ENCODE measurements around the gene TRAF2. TPM values are rescaled to one million over a fixed set of nuclear protein-coding genes. Genes with fewer than 3 reads are reported as not detected.

The TRAF2 gene
- polyA plus RNA-seq, 3 donors from 2014 or later = 7.6 to 32.7 (median 11.0) TPM

- Mint-ChIP-seq H3K36me3 (peaks cover 0 to 3% (median 0%) of the 10 kb centered on the region in 3 donors), H3K9me3 (no peaks in the 10 kb centered on the region), H3K4me1 (peaks cover 7 to 12% of the 10 kb centered on the region in 2 donors), H3K27ac (peak overlapping the region in 1 of 6 donors; percentile 60), H3K27me3 (ENCODE audit: low read depth in 3 of 3) (peaks cover 18 to 31% (median 23%) of the 10 kb centered on the region in 3 donors), H3K4me3 (no peak overlapping the region)
- DNase-seq = no peak
These were observed 35.2 kb upstream of the TRAF2 start for GRCh38 chr9:136850866-136851775.

- no peak for DNase-seq
- H3K27me3 Mint-ChIP-seq (ENCODE audit: low read depth in 3 of 3) = peaks cover 13 to 24% (median 21%) of the 10 kb centered on the region in 3 donors
- H3K9me3 Mint-ChIP-seq = no peaks in the 10 kb centered on the region
- H3K4me3 Mint-ChIP-seq = no peak within 1 kb of the TSS
- H3K27ac Mint-ChIP-seq = peak within 1 kb of the TSS in 1 of 6 donors; percentile 60
- peaks cover 7 to 12% of the 10 kb centered on the region in 2 donors for H3K4me1 Mint-ChIP-seq
- peaks cover 0 to 3% (median 0%) of the 10 kb centered on the region in 3 donors for H3K36me3 Mint-ChIP-seq
These were observed 34.2 kb upstream of the TRAF2 start, which contains the start of gene MAMDC4 for GRCh38 chr9:136851941-136852663. MAMDC4 (plus strand) TSS chr9:136852346; CDS start chr9:136852417, 71 bp downstream.

GRCh38 chr9:136852664-136853595 is 33.4 kb upstream of the TRAF2 start:
- peaks cover 8 to 18% (median 16%) of the 10 kb centered on the region in 3 donors for H3K27me3 Mint-ChIP-seq (ENCODE audit: low read depth in 3 of 3)
- no peak overlapping the region for H3K27ac Mint-ChIP-seq
- peaks cover 2 to 7% of the 10 kb centered on the region in 2 donors for H3K4me1 Mint-ChIP-seq
- no peaks in the 10 kb centered on the region for H3K9me3 Mint-ChIP-seq
- no peak for DNase-seq
- no peaks in the 10 kb centered on the region for H3K36me3 Mint-ChIP-seq
- H3K4me3 Mint-ChIP-seq = no peak overlapping the region

- Mint-ChIP-seq H3K4me3 (no peak overlapping the region), H3K27ac (no peak overlapping the region), H3K36me3 (no peaks in the 10 kb centered on the region), H3K27me3 (ENCODE audit: low read depth in 3 of 3) (peaks cover 6 to 13% (median 13%) of the 10 kb centered on the region in 3 donors), H3K4me1 (peaks cover 0 to 6% of the 10 kb centered on the region in 2 donors), H3K9me3 (no peaks in the 10 kb centered on the region)
- DNase-seq = no peak
These were observed 32.7 kb upstream of the TRAF2 start for GRCh38 chr9:136853596-136854112.

GRCh38 chr9:136854113-136854841 is 32.0 kb upstream of the TRAF2 start:
- Mint-ChIP-seq H3K27ac (no peak overlapping the region), H3K36me3 (no peaks in the 10 kb centered on the region), H3K4me3 (no peak overlapping the region), H3K9me3 (no peaks in the 10 kb centered on the region), H3K4me1 (peaks cover 0 to 4% of the 10 kb centered on the region in 2 donors), H3K27me3 (ENCODE audit: low read depth in 3 of 3) (peaks cover 2 to 9% (median 8%) of the 10 kb centered on the region in 3 donors)
- no peak for DNase-seq

GRCh38 chr9:136854842-136855460 is 31.4 kb upstream of the TRAF2 start:
- Mint-ChIP-seq H3K27me3 (ENCODE audit: low read depth in 3 of 3) (peaks cover 0 to 7% (median 7%) of the 10 kb centered on the region in 3 donors), H3K27ac (no peak overlapping the region), H3K4me1 (peaks cover 0 to 2% of the 10 kb centered on the region in 2 donors), H3K4me3 (no peak overlapping the region), H3K36me3 (no peaks in the 10 kb centered on the region), H3K9me3 (no peaks in the 10 kb centered on the region)
- no peak for DNase-seq

GRCh38 chr9:136855461-136856078 is 30.7 kb upstream of the TRAF2 start:
- peaks cover 0 to 3% of the 10 kb centered on the region in 2 donors for H3K4me1 Mint-ChIP-seq
- H3K9me3 Mint-ChIP-seq = no peaks in the 10 kb centered on the region
- H3K4me3 Mint-ChIP-seq = no peak overlapping the region
- H3K36me3 Mint-ChIP-seq = no peaks in the 10 kb centered on the region
- H3K27me3 Mint-ChIP-seq (ENCODE audit: low read depth in 3 of 3) = peaks cover 0 to 7% (median 4%) of the 10 kb centered on the region in 3 donors
- no peak for DNase-seq
- H3K27ac Mint-ChIP-seq = no peak overlapping the region

- Mint-ChIP-seq H3K36me3 (no peaks in the 10 kb centered on the region), H3K4me1 (peaks cover 0 to 3% of the 10 kb centered on the region in 2 donors), H3K4me3 (no peak overlapping the region), H3K27me3 (ENCODE audit: low read depth in 3 of 3) (peaks cover 0 to 7% (median 4%) of the 10 kb centered on the region in 3 donors), H3K9me3 (no peaks in the 10 kb centered on the region), H3K27ac (no peak overlapping the region)
- DNase-seq = no peak
These were observed 30.2 kb upstream of the TRAF2 start for GRCh38 chr9:136856079-136856476.

- Mint-ChIP-seq H3K36me3 (no peaks in the 10 kb centered on the region), H3K9me3 (no peaks in the 10 kb centered on the region), H3K4me1 (peaks cover 0 to 3% of the 10 kb centered on the region in 2 donors), H3K27me3 (ENCODE audit: low read depth in 3 of 3) (peaks cover 0 to 7% (median 4%) of the 10 kb centered on the region in 3 donors), H3K4me3 (no peak overlapping the region), H3K27ac (no peak overlapping the region)
- no peak for DNase-seq
These were observed 29.7 kb upstream of the TRAF2 start for GRCh38 chr9:136856541-136857141.

- Mint-ChIP-seq H3K9me3 (no peaks in the 10 kb centered on the region), H3K4me3 (no peak overlapping the region), H3K36me3 (no peaks in the 10 kb centered on the region), H3K27ac (no peak overlapping the region), H3K27me3 (ENCODE audit: low read depth in 3 of 3) (peaks cover 0 to 8% (median 7%) of the 10 kb centered on the region in 3 donors), H3K4me1 (peaks cover 0 to 3% of the 10 kb centered on the region in 2 donors)
- no peak for DNase-seq
These were observed 29.1 kb upstream of the TRAF2 start for GRCh38 chr9:136857166-136857565.

- Mint-ChIP-seq H3K4me1 (peaks cover 0 to 3% of the 10 kb centered on the region in 2 donors), H3K36me3 (no peaks in the 10 kb centered on the region), H3K9me3 (no peaks in the 10 kb centered on the region), H3K27ac (no peak overlapping the region), H3K27me3 (ENCODE audit: low read depth in 3 of 3) (peaks cover 0 to 10% (median 8%) of the 10 kb centered on the region in 3 donors), H3K4me3 (no peak overlapping the region)
- no peak for DNase-seq
These were observed 28.5 kb upstream of the TRAF2 start for GRCh38 chr9:136857581-136858412.

Data from immature natural killer cell (primary cell).